NCI-H1694 (cell line): ENCODE results near the gene ALPL.

Source experiments
- DNase-seq: peaks from one replicate; lab custom pipeline; 2025; lab: John Stamatoyannopoulos, UW

Gene ALPL

GRCh38 chr1:21618561-21619374, 109.5 kb downstream of the ALPL start:
- no peak for DNase-seq

GRCh38 chr1:21619375-21619947, 110.2 kb downstream of the ALPL start:
- DNase-seq = no peak

- DNase-seq = no peak
These were observed 110.8 kb downstream of the ALPL start for GRCh38 chr1:21620011-21620410.

- peak; percentile 36 for DNase-seq
These were observed 111.3 kb downstream of the ALPL start for GRCh38 chr1:21620496-21620895.

GRCh38 chr1:21621051-21621450, 111.8 kb downstream of the ALPL start:
- no peak for DNase-seq

GRCh38 chr1:21621761-21622436, 112.7 kb downstream of the ALPL start:
- no peak for DNase-seq

GRCh38 chr1:21622466-21623315, 113.5 kb downstream of the ALPL start:
- DNase-seq = no peak

GRCh38 chr1:21623410-21623961, 114.3 kb downstream of the ALPL start:
- DNase-seq = no peak

- peak; percentile 70 for DNase-seq
These were observed 115.6 kb downstream of the ALPL start for GRCh38 chr1:21624571-21625389.

GRCh38 chr1:21625390-21626190, 116.4 kb downstream of the ALPL start:
- no peak for DNase-seq

- DNase-seq = no peak
These were observed 117.7 kb downstream of the ALPL start for GRCh38 chr1:21626921-21627339.
